Measurements from ENCODE around the gene NAPA.

Gene NAPA

DNA sequence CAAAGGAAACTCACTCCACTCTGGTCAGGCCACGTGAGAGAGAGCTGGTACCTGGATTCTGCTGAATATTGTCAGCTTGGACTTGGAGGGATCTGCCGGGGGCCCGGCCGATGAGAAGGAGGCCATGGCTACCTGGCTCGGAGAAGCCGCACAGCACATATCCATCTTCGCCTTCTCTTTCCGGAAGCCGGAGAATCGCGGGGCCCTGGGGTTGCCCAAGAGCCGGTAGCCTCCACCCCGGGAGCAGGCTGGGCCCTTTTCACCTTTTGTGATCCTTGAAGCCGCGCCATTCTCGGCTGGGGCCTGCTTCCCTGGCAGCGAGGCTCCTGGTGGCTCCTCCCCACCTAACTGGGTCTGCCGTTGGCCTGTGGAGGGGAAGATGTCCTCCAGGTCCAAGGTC lies 29.2 kb upstream of the NAPA start:
- Histone ChIP-seq H3K27ac (ENCODE audit: low read depth, low read length) (no peak overlapping the region), H3K9me2 (replicated peaks; ENCODE audit: control insufficient read depth, low read length) (no peaks in the 10 kb centered on the region), H3K4me3 (ENCODE audit: low read length) (no peak overlapping the region), H3K36me3 (ENCODE audit: control insufficient read depth, low read length) (no peaks in the 10 kb centered on the region), H3K9me3 (ENCODE audit: control insufficient read depth, insufficient read depth, low read length) (no peaks in the 10 kb centered on the region), H3K4me2 (ENCODE audit: low read length) (no peak overlapping the region), H3K79me2 (ENCODE audit: control insufficient read depth, low read length) (no peaks in the 10 kb centered on the region), H3K4me1 (ENCODE audit: control insufficient read depth, low read length) (peaks cover 20% of the 10 kb centered on the region), H3K27me3 (ENCODE audit: control insufficient read depth, low read length) (no peaks in the 10 kb centered on the region), H3F3A (ENCODE audit: control insufficient read depth, insufficient read depth) (no peaks in the 10 kb centered on the region), H4K20me1 (ENCODE audit: control insufficient read depth, insufficient read depth, low read depth, low read length) (no peaks in the 10 kb centered on the region)
- TF ChIP-seq EZH2phosphoT487 (IDR thresholded peaks at IDR 0.05; ENCODE audit: borderline replicate concordance, low read length) (no peak), CTCF (IDR thresholded peaks at IDR 0.05; ENCODE audit: low read depth, low read length, poor library complexity, severe bottlenecking) (no peak)

DNA sequence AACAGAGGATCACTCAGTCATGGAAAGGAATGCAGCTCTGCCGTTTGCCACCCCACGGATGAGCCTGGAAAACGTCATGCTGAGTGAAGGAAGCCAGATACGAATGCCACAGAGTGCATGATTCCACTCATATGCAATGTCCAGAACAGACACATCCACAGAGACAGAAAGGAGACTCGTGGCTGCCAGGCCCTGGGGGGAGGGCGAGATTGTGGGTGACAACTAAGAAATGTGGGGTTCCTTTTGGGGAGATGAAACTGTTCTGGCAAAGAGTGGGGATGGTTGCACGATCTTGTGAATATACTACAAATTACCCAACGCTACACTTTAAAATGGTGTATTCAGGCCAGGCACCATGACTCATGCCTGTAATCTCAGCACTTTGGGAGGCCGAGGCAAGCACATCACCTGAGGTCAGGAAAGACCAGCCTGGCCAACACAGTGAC lies 27.2 kb upstream of the NAPA start:
- Histone ChIP-seq H3K4me2 (ENCODE audit: low read length) (peak overlapping the region; percentile 25), H3K9me3 (ENCODE audit: control insufficient read depth, insufficient read depth, low read length) (no peaks in the 10 kb centered on the region), H3K9me2 (replicated peaks; ENCODE audit: control insufficient read depth, low read length) (no peaks in the 10 kb centered on the region), H3K4me3 (ENCODE audit: low read length) (0 out of 2 replicates have a peak overlapping the region, but pooled peaks have one; percentile 15), H3K27ac (ENCODE audit: low read depth, low read length) (peak overlapping the region; percentile 41), H3K27me3 (ENCODE audit: control insufficient read depth, low read length) (no peaks in the 10 kb centered on the region), H3K36me3 (ENCODE audit: control insufficient read depth, low read length) (no peaks in the 10 kb centered on the region), H3F3A (ENCODE audit: control insufficient read depth, insufficient read depth) (no peaks in the 10 kb centered on the region), H3K79me2 (ENCODE audit: control insufficient read depth, low read length) (no peaks in the 10 kb centered on the region), H3K4me1 (ENCODE audit: control insufficient read depth, low read length) (peaks cover 20% of the 10 kb centered on the region), H4K20me1 (ENCODE audit: control insufficient read depth, insufficient read depth, low read depth, low read length) (no peaks in the 10 kb centered on the region)
- TF ChIP-seq EZH2phosphoT487 (IDR thresholded peaks at IDR 0.05; ENCODE audit: borderline replicate concordance, low read length) (no peak), CTCF (IDR thresholded peaks at IDR 0.05; ENCODE audit: low read depth, low read length, poor library complexity, severe bottlenecking) (no peak)

DNA sequence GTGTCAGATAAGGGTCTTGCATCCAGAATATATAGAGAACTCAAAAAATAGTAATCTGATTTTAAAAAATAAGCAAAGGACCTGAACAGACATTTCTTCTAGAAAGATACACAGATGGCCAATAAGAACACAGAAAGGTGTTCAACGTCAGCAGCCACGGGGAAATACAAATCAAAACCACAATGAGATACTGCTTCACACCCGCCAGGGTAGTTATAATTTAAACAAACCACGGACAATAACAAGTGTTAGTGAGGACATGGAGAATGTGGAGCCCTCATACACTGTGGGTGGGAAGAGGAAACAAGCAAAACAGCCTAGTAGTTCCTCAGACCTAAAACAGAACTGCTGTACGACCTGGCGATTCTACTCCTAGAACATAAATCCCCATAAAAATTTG lies 26.7 kb upstream of the NAPA start:
- Histone ChIP-seq H3K27ac (ENCODE audit: low read depth, low read length) (peak overlapping the region; percentile 41), H3K27me3 (ENCODE audit: control insufficient read depth, low read length) (no peaks in the 10 kb centered on the region), H3K36me3 (ENCODE audit: control insufficient read depth, low read length) (no peaks in the 10 kb centered on the region), H3K4me2 (ENCODE audit: low read length) (peak overlapping the region; percentile 25), H3K4me1 (ENCODE audit: control insufficient read depth, low read length) (peaks cover 20% of the 10 kb centered on the region), H3F3A (ENCODE audit: control insufficient read depth, insufficient read depth) (no peaks in the 10 kb centered on the region), H3K4me3 (ENCODE audit: low read length) (0 out of 2 replicates have a peak overlapping the region, but pooled peaks have one; percentile 15), H3K79me2 (ENCODE audit: control insufficient read depth, low read length) (no peaks in the 10 kb centered on the region), H3K9me3 (ENCODE audit: control insufficient read depth, insufficient read depth, low read length) (no peaks in the 10 kb centered on the region), H4K20me1 (ENCODE audit: control insufficient read depth, insufficient read depth, low read depth, low read length) (no peaks in the 10 kb centered on the region), H3K9me2 (replicated peaks; ENCODE audit: control insufficient read depth, low read length) (no peaks in the 10 kb centered on the region)
- no peak for TF ChIP-seq CTCF (IDR thresholded peaks at IDR 0.05; ENCODE audit: low read depth, low read length, poor library complexity, severe bottlenecking)
- TF ChIP-seq EZH2phosphoT487 (IDR thresholded peaks at IDR 0.05; ENCODE audit: borderline replicate concordance, low read length), result no peak

Data from DOHH2 (cell line).